ENCODE data around the gene ADM2.

Gene ADM2

DNA sequence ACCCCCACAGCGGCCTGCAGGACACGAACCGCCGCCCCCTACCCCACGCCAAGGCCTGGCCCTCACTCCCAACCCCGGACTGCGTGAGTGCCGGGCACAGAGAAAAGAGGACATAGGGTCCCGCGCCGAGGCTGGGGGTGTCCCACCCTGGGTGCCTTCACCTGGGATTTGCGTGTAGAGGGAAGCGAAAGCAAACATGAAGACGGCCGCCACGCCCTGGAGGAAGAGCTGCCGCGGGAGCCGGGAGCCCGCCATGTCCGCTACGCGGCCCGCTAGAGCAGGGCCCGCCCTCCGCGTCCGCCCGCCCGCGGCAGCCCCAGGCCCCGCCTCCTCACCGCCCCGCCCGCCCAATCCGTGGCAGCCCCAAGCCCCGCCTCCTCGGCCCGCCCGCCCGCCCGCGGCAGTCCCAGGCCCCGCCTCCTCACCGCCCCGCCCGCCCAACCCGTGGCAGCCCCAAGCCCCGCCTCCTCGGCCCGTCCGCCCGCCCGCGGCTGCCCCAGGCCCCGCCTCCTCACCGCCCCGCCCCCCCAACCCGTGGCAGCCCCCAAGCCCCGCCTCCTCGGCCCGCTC is 26.2 kb downstream of the ADM2 start, which contains the start of gene LMF2:
LMF2 (minus strand) TSS at position 282 of the 570 bp plus-strand sequence; CDS start at position 255, 27 bp downstream.
- H3K9me3 ChIP-seq (ENCODE audit: severe bottlenecking), result no peaks in the 10 kb centered on the region
- peaks cover 54% of the 10 kb centered on the region for H3K36me3 ChIP-seq
- H3K27ac ChIP-seq, result peak within 1 kb of the TSS; percentile 99
- TF ChIP-seq CTCF (IDR thresholded peaks at IDR 0.05; ENCODE audit: low read depth, low read length), result no peak
- peak within 1 kb of the TSS; percentile 97 for H3K4me3 ChIP-seq (ENCODE audit: low read depth, low read length)
- DNase-seq, result peak; percentile 89
- no peaks in the 10 kb centered on the region for H3K27me3 ChIP-seq (ENCODE audit: insufficient read depth, low read depth, severe bottlenecking)

DNA sequence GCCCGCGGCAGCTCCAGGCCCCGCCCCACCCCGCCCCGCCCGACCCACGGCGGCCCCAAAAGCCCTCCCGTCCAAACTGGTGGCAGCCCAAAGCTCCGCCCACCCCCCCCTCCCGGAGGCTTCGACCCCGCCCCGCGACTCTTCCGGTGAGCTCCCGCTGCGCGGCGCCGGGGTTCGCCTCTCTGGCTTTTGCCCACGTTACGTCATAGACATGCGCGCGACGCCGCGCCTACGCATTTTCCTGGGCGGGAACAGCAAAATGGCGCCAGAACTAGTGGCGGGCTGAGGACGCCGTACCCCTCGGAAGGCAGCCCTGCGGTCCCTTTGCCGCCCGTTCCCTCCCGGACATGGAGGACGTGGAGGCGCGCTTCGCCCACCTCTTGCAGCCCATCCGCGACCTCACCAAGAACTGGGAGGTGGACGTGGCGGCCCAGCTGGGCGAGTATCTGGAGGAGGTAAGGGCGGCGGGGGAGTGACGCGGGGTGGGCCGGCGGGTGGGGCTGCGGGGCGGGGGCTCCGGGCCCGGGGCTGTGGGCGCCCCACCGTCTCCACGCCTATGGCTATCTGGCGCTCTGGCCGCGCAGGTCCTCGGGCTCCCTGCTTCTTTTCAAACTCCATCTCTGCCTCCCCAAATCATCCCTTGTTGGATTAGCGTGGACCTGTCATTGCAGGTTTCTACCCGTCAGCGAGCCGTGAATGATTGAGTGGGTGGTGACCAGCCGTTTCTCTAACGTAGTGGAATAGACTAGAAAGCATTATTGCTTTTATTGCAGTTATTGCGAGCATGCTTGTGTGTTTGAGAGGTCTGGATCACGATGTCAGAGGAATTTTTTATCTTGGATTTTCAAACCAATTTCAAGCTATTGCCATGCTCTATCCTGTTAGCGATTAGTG is 26.9 kb downstream of the ADM2 start, which contains the start of gene NCAPH2:
NCAPH2 (plus strand) TSS at position 234 of the 894 bp plus-strand sequence; CDS start at position 348, 114 bp downstream.
- Histone ChIP-seq H3K9me3 (ENCODE audit: severe bottlenecking) (no peaks in the 10 kb centered on the region), H3K4me3 (ENCODE audit: low read depth, low read length) (peak within 1 kb of the TSS; percentile 97), H3K36me3 (peaks cover 52% of the 10 kb centered on the region), H3K27ac (peak within 1 kb of the TSS; percentile 99), H3K27me3 (ENCODE audit: insufficient read depth, low read depth, severe bottlenecking) (no peaks in the 10 kb centered on the region)
- TF ChIP-seq CTCF (IDR thresholded peaks at IDR 0.05; ENCODE audit: low read depth, low read length), result no peak
- DNase-seq, result peak; percentile 96

- H3K36me3 ChIP-seq, result peaks cover 50% of the 10 kb centered on the region
- peak overlapping the region; percentile 97 for H3K4me3 ChIP-seq (ENCODE audit: low read depth, low read length)
- H3K27me3 ChIP-seq (ENCODE audit: insufficient read depth, low read depth, severe bottlenecking), result no peaks in the 10 kb centered on the region
- no peak for TF ChIP-seq CTCF (IDR thresholded peaks at IDR 0.05; ENCODE audit: low read depth, low read length)
- peak overlapping the region; percentile 99 for H3K27ac ChIP-seq
- H3K9me3 ChIP-seq (ENCODE audit: severe bottlenecking), result no peaks in the 10 kb centered on the region
- DNase-seq, result no peak
Observed at GRCh38 chr22:50508897-50509296, 27.6 kb downstream of the ADM2 start.

DNA sequence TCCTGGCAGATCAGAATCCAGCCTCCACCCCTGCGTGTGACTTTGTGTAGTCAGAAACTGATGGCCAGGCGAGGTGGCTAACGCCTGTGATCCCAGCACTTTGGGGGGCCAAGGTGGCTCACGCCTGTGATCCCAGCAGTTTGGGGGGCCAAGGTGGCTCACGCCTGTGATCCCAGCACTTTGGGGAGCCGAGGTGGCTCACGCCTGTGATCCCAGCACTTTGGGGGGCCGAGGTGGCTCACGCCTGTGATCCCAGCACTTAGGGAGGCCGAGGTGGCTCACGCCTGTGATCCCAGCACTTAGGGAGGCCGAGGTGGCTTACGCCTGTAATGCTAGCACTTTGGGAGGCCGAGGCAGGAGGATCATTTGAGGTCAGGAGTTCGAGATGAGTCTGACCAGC is 31.8 kb downstream of the ADM2 start:
- no peak overlapping the region for H3K4me3 ChIP-seq (ENCODE audit: low read depth, low read length)
- no peaks in the 10 kb centered on the region for H3K27me3 ChIP-seq (ENCODE audit: insufficient read depth, low read depth, severe bottlenecking)
- H3K9me3 ChIP-seq (ENCODE audit: severe bottlenecking), result no peaks in the 10 kb centered on the region
- H3K36me3 ChIP-seq, result peaks cover 67% of the 10 kb centered on the region
- H3K27ac ChIP-seq, result no peak overlapping the region; the same call in 1 of the 2 replicates
- DNase-seq, result no peak
- no peak for TF ChIP-seq CTCF (IDR thresholded peaks at IDR 0.05; ENCODE audit: low read depth, low read length)

DNA sequence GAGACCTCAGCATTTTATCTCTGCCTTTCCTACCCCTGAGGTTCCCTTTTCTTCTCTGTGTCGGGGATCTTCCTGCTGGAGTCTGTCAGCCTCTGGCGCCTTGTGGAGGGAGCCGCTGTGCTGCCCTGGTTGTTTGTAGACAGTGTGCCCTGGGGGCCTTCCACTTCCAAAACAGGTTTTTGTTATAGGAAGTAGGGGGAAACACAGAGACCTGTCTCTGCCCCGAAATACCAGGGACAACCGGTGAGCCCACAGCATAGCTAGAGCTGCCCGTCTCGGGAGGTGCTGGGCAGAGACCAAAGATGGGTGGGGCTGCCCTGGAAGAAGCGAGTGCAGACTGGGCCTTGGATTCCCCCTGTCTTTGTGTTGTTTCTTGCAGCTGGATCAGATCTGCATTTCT is 34.7 kb downstream of the ADM2 start:
- no peak for TF ChIP-seq CTCF (IDR thresholded peaks at IDR 0.05; ENCODE audit: low read depth, low read length)
- H3K27ac ChIP-seq, result no peak overlapping the region
- H3K27me3 ChIP-seq (ENCODE audit: insufficient read depth, low read depth, severe bottlenecking), result no peaks in the 10 kb centered on the region
- peaks cover 77% of the 10 kb centered on the region for H3K36me3 ChIP-seq
- H3K4me3 ChIP-seq (ENCODE audit: low read depth, low read length), result no peak overlapping the region
- H3K9me3 ChIP-seq (ENCODE audit: severe bottlenecking), result no peaks in the 10 kb centered on the region
- no peak for DNase-seq
